GM21367 (cell line): ENCODE measurements around the gene MED26.
"Not testable (repeated sequence)": the region's sequence is repeated elsewhere in the genome, so short reads cannot be mapped to it uniquely, and the experiment has no call there.

Experiments
- ATAC-seq: cut with Tn5 transposase; IDR thresholded peaks from one replicate; pipeline ENCODE4 v1.9.1; 2021; ENCODE audit not compliant: unreplicated experiment

The MED26 gene

DNA sequence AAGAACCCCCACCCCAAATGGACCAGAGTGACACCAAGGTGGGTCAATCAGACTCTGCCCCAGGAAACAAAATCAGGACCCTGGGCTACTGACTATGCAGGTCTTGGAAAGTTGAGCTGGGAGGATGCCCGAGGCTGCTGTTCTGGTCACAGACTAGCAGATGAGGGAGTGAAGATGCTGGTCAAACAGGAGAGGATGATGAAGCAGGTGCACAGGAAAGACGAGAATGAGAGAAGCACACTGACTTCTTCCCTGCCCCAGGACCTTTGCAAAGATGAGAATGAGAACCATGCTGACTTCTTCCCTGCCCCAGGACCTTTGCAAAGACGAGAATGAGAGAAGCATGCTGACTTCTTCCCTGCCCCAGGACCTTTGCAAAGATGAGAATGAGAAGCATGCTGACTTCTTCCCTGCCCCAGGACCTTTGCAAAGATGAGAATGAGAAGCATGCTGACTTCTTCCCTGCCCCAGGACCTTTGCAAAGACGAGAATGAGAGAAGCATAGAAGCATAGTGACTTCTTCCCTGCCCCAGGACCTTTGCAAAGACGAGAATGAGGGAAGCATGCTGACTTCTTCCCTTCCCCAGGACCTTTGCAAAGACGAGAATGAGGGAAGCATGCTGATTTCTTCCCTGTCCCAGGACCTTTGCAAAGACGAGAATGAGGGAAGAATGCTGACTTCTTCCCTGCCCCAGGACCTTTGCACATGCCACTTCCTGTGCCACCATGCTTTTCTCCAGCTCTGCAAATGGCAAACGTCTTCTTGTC lies 23.6 kb upstream of the MED26 start:
- not testable (repeated sequence) for ATAC-seq

DNA sequence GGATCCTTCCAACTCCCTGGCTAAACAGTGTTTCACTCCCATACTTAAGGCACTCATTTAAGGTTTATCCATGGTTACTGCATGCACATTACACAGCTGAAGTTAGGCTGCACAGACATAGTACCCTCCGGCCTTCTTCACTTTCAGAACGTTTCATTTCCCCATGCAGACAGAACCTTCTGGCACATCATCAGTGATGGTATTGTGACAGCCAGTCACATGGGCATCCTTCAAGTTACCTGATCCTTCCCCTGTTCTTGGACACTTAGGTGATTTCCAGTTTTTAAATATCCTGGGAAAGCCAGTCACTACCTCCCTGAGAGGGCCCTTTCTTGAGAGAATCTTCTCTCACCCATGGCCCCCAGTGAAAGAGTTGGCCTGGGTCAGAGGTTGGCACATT lies 22.8 kb upstream of the MED26 start:
- ATAC-seq, result no peak

DNA sequence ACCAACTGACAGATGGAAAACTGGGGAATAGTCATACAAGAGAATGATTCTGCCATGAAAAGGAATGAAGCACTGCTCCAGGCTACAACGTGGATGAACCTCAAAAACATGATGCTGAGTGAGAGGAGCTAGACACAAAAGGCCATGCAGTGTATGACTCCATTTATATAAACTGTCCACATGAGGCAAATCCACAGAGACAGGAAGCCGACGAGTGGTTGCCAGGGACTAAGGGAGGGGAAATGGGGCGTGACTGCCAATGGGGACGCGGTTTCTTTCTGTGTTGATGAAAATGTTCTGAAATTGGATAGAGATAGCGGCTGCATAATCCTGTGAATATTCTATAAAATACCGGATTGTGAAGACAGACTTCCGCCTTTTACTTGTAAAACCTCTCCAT lies 21.7 kb upstream of the MED26 start:
- no peak for ATAC-seq

DNA sequence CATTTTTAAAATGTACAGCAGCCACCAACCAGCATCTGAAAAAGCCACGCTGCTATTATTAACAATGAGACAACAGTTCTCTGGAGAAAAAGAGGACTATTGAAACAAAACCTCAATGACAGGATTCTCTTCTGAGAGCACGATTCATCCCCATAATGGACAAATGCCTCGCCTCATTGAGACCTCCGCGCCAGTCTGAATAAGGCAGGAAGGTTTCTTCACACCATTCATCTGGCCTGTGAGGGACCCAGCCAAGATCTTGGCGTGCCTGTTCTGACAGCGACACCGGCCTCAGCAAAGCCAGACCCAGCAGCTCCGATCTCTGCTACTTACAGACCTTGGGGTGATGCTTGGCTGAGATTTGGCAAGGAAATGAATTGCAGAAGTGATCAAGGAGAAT lies 17.1 kb upstream of the MED26 start:
- no peak for ATAC-seq

DNA sequence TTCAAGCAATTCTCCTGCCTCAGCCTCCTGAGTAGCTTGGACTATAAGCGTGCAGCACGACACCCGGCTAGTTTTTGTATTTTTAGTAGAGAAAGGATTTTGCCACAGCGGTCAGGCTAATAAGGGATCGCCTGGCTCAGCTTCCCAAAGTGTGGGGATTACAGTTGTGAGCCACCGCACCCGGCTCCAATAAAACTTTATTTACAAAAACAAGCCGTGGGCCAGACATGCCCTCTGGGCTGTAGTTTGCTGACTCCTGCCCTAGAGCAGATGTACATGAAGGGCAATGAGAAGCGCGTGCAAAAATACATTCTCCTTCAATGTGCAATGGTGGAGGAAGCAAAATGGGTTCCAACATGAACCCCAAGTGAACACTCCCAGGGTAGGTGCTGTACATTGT lies 13.7 kb upstream of the MED26 start:
- no peak for ATAC-seq

DNA sequence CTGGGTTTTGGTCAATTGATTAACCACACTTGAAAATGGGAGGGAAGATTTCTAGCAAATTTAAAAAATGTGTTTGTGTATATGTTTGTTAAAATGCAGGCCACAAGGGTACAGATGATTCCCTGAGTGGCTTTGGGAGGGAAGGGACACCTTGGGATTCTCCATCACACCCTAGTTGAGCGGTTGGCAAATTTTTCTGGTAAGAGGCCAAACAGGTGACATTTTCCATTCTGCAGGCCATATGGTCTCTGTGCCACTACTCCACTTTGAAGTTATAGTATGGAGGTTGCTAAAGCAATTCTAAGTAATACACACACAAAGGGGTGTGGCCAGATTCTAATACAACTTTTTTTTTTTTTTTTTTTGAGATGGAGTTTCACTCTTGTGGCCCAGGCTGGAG lies 12.9 kb upstream of the MED26 start:
- no peak for ATAC-seq

DNA sequence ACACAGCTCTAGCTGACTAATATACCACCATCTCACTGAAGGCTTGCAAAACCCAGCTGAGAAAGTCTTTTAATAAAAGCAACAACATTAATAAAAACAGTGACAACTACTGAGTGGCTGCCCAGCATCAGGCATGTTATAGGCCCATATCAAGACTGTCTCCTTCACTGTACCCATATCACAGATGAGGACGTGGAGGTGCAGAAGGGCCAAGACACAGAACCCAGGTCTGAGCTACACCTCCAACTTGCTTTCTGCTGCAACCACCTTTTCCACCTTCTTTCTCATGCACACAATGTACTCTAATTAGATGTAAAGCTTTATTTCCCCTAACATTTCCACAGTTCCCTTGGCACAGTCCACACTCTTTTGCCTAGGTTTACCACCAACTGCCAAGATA lies 10.7 kb upstream of the MED26 start:
- no peak for ATAC-seq

DNA sequence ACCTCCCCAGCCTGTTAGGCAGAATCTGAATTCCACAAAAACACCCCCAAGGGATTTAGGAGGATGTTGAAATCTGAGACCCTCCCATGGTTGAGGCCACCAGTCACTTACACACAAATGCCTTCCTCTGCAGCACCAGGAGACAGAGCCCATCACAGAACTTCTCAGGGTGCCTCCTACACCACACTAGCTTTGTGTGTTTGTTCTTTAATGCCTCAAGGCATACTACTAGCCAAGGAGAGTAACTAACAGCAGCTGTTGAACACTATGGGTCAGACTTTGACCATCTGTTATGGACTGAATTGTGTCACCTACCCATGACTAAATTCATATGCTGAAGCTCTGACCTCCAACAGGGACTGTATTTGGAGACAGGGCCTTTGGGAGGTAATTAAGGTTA lies 9.5 kb upstream of the MED26 start:
- ATAC-seq, result no peak

DNA sequence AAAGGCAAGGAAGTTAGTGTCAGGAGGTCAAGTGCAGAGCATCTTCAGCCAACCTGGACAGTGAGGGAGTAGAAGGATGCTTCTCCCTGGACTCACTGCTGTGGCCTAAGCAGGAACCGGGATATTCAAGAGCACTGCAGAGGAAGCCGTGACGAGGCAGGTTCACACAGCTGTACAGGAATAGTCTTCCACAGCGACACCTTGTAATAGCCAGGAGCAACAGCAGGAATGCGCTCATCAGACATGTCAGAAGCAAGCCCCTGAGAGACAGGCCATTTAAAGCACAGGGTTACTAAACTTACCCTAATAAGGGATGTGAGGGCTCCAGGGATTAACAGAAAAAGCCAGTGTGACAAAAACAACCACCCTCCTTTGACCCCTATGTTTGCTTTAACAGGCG lies 3.5 kb upstream of the MED26 start:
- ATAC-seq, result no peak

DNA sequence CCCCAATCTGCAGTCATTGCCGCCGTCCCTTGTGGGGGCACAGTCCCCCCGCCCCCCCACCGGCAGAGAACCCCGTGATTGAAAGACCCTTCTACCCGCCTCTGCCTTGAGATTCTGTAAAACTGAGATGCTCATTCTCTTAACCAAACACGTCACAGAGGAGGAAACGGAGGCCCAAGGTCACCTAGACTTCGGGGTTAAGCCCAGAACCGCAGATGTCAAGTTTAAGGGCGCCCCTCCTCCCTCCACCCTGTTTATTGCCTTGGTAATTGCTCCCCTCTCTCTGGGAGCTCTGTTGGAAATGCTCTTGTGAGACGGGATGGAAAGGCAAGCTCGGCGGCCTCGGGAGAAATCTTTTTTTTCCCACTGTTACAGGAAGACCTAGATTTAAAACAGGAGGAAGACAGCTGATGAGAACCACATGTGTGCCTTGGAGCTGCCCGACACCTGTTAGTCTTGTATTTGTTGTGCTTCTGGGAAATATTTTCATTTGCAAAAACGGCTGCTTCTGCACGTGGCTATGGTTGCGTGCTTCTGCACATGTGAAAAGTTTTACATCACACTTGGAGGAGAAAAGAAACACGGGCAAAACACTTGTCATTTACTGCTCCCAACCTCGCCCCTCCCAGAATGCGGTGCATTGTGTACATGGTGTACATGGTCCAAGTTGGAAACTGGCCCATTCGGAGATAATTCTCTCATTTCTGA lies 1.1 kb upstream of the MED26 start:
- ATAC-seq, result no peak

DNA sequence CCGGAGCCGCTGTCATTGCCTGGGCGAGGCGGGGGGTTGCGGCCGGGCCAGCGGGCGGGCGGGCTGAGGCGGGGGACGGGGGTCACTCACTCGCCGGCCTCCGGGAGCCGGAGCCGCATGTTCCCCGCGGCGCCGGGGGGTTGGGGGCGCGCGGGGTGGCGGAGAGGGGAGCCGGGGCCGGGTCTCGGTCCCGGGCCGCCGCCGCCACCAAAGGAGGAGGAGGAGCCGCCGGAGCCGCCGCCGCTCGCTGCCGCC lies 149 bp downstream of the MED26 start:
- no peak for ATAC-seq

DNA sequence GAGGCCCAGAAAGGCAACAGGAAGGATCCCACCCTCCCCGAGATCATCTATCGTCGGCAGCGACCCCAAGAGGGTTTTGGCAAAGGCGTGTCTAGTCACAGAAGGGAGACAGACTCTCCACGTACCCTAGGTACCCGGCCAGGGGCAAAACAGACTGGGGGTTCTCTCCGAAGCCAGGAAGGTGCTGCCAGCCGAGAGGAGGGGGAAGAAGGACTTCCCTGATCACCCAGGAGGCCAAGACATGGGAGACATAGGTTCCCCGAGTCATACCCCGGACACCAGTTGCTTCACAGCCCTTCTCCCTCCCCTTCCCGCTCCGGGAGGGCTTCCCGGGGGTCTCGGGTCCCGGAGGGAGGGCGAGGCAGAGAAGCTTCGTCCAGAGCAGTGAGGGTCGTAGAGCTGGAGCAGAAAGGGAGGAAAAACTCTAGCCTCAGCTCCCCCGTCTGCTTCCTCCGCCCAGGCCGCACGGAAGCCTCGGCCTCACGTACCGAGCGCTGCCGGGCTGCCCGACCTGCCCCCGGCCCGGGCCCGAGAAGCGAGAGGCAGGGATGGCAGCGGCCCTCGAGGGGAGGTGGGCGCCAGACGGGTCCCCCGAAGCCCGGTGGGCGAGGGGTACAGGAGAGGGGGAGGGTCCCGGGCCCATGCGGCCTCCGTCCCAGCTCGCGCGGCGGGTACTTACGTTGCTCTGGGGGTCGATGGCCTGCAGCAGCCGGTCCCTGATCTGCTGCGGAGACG lies 644 bp downstream of the MED26 start:
- ATAC-seq, result no peak

DNA sequence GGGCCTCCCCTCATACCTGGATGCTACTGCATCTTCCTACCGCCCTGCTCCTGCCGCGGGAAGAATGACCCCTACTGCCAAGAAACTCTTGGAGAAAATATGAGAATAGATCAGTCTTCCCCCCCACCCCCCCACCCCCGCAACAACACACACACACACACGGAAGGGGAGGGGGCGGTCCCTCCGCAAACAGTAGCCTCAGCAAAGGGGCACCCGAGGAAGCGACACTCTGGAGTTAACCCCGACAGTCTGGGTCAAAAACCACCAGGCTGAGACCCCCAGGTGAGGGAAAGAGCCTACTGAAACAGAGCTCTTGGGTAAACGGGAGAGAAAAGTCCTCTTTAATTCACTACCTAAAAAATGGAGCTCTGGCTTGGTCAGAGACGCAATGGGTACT lies 1.2 kb downstream of the MED26 start:
- no peak for ATAC-seq

DNA sequence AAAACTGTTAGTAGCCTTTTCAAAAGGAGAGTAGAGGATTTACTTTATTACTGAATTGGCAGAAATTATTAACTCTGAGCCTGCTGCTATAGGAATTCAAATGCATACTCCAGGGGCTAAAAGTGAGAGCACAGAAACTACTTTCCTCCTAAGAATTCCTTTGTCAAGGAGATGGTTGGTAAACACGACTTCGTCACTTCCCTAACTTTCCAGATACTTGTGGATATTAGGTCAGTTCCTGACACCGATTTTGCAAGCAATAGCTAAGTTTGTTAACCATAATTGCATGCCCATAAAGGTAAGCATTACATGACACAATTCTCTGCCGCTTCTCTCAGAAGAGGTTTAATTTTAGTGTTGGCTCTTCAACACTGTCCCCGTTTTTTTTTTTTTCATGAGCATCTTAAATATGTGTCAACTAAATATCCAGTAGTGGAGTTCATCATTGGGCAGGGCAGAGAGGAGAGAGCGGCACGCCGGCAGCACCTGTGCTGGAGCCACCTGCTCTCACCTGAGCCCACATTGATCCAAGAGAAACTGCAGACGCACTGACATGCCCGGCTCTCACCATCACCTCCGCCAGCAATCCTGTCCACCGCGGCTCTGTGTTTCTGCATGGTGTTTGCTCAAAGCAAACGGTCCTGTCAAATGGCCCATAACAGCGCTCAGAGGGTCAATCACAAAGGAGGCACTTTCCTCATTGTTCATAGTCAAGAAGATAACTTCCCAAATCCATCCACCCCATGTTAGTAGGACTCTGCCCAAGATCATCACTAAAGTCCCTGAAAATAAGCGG lies 2.6 kb downstream of the MED26 start:
- no peak for ATAC-seq

DNA sequence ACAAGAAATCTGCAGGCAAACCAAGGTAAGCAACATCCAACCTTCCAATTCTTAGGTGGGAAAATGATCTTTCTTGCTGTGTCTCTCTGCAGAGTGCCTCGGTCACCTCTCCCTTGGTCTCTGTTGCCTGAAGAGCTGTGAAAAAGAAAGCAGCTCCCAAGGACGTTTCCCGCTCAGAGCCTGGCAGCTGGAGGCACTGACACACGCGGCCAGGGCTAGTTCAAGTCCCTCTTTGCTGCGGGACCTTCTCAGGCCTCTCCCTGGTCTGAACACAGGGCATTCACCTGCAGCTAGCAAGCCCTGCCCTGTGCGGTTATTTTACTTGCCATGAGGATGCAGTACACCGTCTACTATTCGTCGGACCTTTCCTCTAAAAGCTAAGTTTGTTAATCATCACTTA lies 3.8 kb downstream of the MED26 start:
- ATAC-seq, result no peak

DNA sequence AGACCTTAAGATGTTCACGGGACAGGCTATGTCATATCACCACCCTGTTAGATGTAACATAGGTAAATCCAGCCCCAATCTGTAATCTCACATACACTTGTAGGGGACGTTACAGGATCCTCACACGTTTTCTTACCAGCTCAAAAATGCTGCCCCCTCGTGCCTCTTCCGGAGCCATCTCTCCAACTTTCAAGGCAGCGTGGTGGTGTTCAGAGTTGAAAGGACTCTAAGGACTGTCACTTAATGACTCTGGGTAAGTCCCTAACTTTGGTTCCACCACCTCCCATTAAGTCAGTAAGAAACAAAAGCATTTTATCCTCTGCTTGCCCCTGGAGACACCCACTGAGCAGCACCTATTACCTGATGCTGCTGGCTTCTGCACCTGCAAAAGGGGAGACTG lies 4.4 kb downstream of the MED26 start:
- ATAC-seq, result no peak

DNA sequence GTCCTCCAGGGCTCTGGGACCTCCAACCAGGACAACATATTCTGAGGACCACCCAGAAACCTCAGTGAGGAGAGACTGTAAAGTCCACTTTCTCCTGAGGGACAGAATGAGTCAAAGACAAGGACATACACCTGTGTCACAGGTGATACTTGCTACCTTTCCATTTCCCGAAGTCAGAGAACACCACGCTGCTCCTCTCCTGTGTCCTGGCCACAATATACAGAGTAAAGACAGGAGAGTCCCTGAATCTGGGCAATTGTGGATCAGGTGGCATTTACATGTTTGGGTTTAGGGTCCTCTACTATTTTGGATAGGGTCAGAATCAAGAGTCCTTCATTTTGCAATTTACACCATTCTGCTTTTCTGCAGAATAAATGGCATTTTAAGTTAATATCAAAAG lies 4.9 kb downstream of the MED26 start:
- ATAC-seq, result no peak

DNA sequence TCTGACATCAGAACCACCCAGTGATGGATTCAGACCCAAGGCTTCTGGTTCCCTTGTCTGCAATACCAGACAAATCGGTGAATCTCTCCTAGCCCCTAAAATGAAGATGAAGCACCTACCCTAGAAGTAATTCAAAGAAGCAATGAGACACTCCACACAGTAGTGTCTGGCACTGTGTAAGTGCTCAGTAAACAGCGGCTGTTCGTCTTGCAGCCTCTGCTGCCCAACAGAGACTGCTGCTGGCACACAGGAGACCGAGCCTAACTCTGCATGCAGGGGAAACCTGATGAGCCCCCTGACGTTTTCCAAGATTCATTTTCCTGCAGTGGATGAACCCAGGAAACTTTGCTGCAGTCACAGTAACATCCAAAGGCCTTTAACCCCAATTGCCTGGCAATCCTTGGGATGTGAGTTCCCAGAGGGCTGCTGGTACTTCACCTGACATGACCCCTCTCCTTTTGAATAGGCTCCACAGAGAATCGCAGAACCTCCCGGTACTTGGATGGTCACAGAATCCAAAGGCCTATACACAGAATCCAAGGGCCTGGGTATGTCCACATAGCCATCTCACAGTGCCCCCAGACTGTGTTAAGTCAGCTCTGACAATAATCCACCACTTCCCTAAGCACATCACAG lies 6.7 kb downstream of the MED26 start:
- no peak for ATAC-seq

DNA sequence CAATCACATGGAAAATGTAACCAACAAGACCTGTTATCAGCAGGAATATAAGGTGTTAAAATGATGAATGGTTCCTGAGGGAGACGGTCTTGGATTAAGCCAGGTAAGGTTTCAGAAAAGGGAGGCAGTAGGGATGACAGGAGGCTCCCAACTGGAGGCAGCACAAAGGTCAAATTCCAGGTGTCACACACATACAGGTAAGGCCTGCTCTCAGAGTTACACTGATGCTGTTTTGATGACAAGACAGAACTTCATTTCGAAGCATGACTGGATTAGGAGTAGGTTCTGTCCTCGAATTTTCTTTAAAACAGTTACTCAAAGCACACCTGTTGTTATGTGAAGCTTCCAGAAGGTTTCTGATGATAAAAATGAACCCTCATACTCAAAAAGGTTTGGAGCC lies 7.4 kb downstream of the MED26 start:
- ATAC-seq, result no peak

DNA sequence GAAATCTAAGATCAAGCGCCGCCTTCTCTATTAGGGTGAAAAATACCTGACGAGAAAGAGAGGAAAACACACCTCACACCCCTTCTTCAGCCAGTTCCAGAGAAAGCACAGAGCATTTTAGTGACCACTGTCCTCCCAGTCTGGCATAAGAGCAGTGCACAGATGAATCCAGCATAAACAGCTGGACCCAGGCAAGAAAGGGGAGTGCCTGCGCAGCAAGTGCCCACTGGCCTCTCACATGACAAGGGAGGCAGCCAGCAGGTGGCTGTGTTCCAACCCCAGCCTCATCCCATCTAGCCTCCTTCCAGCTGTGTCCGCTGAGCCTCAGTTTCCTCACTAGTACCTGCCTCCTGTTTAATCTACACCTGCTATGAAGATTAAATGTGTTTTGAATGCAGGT lies 8.0 kb downstream of the MED26 start:
- ATAC-seq, result no peak

DNA sequence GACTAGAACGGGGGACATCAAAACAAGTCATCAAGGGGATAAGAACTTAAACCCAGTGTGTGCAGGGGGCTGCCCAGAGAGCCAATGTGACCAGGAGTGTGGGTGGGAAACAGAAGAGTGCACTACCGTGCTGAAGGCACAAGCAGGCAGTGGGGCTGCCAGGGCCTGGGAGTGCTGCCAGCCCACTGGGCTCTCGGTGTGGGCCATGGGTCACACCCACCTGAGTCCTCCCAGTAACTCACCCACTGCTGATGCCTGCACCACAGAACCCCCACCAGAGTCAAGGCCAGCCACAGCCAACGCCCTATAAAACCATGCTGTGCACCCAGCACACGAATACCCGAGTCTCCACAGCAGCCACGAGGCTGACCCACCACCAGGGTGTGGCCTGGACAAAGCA lies 8.5 kb downstream of the MED26 start:
- ATAC-seq, result no peak
